Testis (tissue), 2 donors: ENCODE data around the gene PLEKHM3.

Experiments
- POLR2A ChIP-seq: fragments of 450-650 bp; IDR thresholded peaks from one replicate; pipeline ENCODE4 v1.6.1; 2017; ENCODE audit warnings: antibody characterized with exemption, mild to moderate bottlenecking, moderate library complexity
- TF ChIP-seq, protein P1 (sequence below), 3 experiments: fragments of 450-650 bp in 2 of 3; fragments of 200-600 bp in 1 of 3; sonication (generic) in 1 of 3; IDR thresholded peaks; one replicate each; pipeline ENCODE4 v1.5.1; 2016 to 2019; ENCODE audit warnings: antibody characterized with exemption in 3 of 3, mild to moderate bottlenecking in 2 of 3, moderate library complexity in 1 of 3

DNA sequence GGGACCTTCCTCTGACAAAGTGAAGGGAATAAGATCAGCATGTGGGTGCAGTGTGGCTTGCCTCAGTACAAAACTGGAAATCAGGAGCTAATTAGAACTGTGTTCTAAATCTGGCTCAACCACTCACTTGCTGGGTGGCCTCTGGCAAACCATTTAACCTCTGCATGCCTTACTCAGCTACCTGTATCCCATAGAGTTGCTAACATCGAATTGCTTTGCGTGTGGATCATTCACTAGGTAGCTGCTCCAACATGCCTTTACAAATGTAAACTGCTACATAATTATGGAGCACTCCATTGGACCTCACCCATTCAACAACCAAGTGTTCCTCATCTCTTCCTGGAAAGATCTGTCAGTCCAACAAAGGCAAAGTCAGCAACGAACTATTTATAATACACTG lies 19.0 kb downstream of the PLEKHM3 start:
- TF ChIP-seq, protein P1, sequence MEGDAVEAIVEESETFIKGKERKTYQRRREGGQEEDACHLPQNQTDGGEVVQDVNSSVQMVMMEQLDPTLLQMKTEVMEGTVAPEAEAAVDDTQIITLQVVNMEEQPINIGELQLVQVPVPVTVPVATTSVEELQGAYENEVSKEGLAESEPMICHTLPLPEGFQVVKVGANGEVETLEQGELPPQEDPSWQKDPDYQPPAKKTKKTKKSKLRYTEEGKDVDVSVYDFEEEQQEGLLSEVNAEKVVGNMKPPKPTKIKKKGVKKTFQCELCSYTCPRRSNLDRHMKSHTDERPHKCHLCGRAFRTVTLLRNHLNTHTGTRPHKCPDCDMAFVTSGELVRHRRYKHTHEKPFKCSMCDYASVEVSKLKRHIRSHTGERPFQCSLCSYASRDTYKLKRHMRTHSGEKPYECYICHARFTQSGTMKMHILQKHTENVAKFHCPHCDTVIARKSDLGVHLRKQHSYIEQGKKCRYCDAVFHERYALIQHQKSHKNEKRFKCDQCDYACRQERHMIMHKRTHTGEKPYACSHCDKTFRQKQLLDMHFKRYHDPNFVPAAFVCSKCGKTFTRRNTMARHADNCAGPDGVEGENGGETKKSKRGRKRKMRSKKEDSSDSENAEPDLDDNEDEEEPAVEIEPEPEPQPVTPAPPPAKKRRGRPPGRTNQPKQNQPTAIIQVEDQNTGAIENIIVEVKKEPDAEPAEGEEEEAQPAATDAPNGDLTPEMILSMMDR (IDR thresholded peaks at IDR 0.05), result no peak
- no peak for TF ChIP-seq POLR2A
